ENCODE measurements around the gene ZNF609. TPM values are rescaled to one million over a fixed set of nuclear protein-coding genes. Genes with fewer than 3 reads are reported as not detected.
A peak's percentile ranks its signal among the peaks of the same experiment; 100 is the strongest.

ZNF609 gene, protein sequence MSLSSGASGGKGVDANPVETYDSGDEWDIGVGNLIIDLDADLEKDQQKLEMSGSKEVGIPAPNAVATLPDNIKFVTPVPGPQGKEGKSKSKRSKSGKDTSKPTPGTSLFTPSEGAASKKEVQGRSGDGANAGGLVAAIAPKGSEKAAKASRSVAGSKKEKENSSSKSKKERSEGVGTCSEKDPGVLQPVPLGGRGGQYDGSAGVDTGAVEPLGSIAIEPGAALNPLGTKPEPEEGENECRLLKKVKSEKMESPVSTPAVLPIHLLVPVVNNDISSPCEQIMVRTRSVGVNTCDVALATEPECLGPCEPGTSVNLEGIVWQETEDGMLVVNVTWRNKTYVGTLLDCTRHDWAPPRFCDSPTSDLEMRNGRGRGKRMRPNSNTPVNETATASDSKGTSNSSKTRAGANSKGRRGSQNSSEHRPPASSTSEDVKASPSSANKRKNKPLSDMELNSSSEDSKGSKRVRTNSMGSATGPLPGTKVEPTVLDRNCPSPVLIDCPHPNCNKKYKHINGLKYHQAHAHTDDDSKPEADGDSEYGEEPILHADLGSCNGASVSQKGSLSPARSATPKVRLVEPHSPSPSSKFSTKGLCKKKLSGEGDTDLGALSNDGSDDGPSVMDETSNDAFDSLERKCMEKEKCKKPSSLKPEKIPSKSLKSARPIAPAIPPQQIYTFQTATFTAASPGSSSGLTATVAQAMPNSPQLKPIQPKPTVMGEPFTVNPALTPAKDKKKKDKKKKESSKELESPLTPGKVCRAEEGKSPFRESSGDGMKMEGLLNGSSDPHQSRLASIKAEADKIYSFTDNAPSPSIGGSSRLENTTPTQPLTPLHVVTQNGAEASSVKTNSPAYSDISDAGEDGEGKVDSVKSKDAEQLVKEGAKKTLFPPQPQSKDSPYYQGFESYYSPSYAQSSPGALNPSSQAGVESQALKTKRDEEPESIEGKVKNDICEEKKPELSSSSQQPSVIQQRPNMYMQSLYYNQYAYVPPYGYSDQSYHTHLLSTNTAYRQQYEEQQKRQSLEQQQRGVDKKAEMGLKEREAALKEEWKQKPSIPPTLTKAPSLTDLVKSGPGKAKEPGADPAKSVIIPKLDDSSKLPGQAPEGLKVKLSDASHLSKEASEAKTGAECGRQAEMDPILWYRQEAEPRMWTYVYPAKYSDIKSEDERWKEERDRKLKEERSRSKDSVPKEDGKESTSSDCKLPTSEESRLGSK (N-terminal part only)
- total RNA-seq: 15.3 TPM
- long read RNA-seq, partial matches to known transcripts: 3 of 15 reads
- long read RNA-seq, other reads (novel, unspliced or antisense): 12 of 15 reads

DNA sequence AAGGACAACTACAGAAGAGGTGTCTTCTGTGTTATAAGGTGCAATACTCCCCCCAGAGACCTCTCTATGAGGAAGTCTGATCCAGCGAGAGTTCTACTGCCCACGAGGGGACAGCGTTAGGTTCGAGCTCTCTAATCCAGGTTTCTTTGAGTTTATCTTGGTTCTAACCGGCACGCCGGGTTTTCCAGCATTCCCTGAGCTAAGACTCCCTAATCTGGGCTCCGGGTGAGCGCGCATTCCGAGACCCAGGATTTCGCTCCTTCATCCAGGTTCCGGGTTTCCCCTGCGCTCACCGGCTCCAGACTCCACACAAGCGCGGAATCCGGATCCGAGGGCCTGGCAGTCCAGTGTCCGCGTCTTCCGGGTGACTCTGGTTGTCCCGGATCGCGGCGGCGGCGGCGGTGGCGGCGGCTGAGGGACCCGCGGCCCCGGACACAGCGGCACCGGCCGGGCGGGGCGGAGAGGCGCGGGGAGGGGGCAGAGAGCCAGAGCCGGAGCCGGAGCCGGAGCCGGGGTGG, at the start of gene ZNF609:
TSS of gene ZNF609 (plus strand) at position 373 of the 518 bp plus-strand sequence. CDS start 38,842 bp downstream, outside the sequence.
- intact Hi-C loops (cut with DNase I): loop anchor here (1.0 to 10.0 kb wide), 2 partner anchors 73 to 955 kb away; partner anchors contain the start of genes TRIP4 and USP3
- DNase-seq (ENCODE audit: low spot score): peak; percentile 96

DNA sequence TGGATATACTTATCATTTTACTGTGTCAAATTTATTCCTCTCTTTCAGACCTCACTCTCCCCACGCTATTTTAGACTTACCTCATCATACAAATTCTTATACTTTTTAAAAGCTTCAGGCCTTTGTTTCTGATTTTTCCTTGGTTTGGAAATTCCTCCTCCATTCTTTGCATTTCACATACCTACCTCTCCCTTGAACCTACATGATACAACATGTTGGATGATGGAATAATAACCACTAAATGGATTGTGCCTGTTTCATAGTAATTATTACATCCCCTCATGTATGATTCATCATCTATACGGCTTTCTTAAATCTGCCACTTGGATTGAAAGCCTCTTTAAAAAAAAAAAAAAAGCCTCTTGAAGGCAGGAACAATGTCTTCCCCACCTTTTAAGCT, 48.2 kb upstream of the ZNF609 start:
- intact Hi-C loops (cut with DNase I): no loop called here
- no peak for DNase-seq (ENCODE audit: low spot score)

DNA sequence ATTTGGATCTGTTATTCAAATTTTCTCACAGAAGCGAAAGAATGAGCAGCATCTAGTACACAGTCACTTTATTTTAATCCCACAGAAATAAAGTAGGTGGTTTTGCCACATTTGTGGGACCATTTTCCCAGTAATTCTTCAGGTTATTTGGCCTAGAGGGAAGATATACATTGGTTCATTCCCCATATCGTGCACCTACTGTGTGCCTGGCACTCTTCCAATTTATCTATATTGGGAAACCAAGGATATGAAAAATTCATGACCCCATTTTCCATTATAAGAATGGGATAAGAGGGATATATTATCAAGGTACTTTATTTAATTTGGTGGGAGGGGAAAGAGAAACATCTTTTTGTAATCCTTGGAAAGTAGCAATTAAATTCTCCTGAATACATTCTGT, 37.7 kb upstream of the ZNF609 start:
- no peak for DNase-seq (ENCODE audit: low spot score)
- intact Hi-C loops (cut with DNase I): no loop called here

- intact Hi-C loops (cut with DNase I): no loop called here
- no peak for DNase-seq (ENCODE audit: low spot score)
Observed at GRCh38 chr15:64423970-64424369, 36.4 kb upstream of the ZNF609 start.

- intact Hi-C loops (cut with DNase I): loop anchor here (5.0 kb wide), 2 partner anchors 227 to 257 kb away; no protein-coding TSS in a partner anchor
- no peak for DNase-seq (ENCODE audit: low spot score)
Observed at GRCh38 chr15:64425221-64425620, 35.2 kb upstream of the ZNF609 start.

- DNase-seq (ENCODE audit: low spot score): no peak
- intact Hi-C loops (cut with DNase I): loop anchor here (5.0 kb wide), 2 partner anchors 225 to 255 kb away; no protein-coding TSS in a partner anchor
Observed at GRCh38 chr15:64426845-64427465, 33.4 kb upstream of the ZNF609 start.

DNA sequence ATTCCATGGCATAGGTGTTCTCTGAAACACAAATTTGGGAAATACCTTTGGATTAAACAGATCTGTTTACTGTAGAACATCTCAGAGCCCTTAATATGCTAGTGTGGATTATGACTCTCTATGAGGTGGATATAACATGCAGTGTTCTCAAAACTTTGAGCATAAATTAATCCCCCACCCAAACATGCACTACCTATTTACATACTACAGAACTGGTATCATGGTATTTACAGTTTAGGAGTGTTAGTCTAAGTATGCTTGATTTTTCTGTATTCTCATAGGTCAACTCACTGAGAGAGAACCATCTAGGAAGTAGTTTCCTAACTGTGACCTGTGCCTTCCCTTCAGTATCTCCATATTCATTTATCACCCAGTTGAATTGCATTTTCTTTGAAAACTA, 30.9 kb upstream of the ZNF609 start:
- DNase-seq (ENCODE audit: low spot score): no peak
- intact Hi-C loops (cut with DNase I): loop anchor here (5.0 kb wide), 2 partner anchors 223 to 253 kb away; no protein-coding TSS in a partner anchor

- DNase-seq (ENCODE audit: low spot score): no peak
- intact Hi-C loops (cut with DNase I): loop anchor here (5.0 kb wide), 2 partner anchors 222 to 252 kb away; no protein-coding TSS in a partner anchor
Observed at GRCh38 chr15:64430000-64430735, 30.2 kb upstream of the ZNF609 start.

DNA sequence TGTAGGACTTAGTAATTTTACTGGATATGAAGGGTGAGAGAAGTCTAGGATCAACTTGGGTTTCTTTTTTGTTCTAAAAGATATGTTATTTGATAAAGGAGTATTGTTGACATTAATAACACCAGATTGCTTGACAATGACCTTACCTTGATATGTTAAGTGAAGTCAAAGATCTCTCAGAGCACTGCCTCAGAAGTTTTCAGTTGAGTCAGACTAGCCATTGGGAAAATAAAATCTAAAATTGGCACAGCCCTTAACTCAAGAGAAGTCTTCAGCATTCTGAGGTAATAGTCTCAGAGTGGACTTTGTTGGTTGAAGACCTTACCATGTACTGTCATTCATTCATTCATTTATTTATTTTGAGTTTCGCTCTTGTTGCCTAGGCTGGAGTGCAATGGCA, 22.4 kb upstream of the ZNF609 start:
- intact Hi-C loops (cut with DNase I): no loop called here
- DNase-seq (ENCODE audit: low spot score): no peak

- DNase-seq (ENCODE audit: low spot score): no peak
- intact Hi-C loops (cut with DNase I): no loop called here
Observed at GRCh38 chr15:64438653-64439447, 21.5 kb upstream of the ZNF609 start.

- no peak for DNase-seq (ENCODE audit: low spot score)
- intact Hi-C loops (cut with DNase I): no loop called here
Observed at GRCh38 chr15:64441852-64442251, 18.5 kb upstream of the ZNF609 start.

DNA sequence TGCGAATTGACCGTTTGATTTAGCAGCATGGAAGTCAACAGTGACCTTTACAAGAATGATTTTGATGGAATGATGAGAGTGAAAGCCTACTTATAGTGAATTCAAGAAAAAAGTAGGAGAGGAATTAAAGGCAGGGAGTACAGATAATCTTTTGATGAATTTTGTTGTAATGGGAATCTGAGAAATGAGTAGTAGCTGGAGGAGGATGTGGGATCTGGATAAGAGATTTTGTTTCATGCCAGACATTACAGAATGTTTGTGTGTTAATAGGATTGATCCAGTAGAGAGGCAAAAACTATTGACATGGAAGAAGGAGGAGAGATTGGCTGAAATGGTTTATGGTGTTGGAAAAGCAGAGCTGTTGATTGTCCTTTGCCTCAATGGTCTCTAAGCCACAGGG, 17.4 kb upstream of the ZNF609 start:
- no peak for DNase-seq (ENCODE audit: low spot score)
- intact Hi-C loops (cut with DNase I): no loop called here

DNA sequence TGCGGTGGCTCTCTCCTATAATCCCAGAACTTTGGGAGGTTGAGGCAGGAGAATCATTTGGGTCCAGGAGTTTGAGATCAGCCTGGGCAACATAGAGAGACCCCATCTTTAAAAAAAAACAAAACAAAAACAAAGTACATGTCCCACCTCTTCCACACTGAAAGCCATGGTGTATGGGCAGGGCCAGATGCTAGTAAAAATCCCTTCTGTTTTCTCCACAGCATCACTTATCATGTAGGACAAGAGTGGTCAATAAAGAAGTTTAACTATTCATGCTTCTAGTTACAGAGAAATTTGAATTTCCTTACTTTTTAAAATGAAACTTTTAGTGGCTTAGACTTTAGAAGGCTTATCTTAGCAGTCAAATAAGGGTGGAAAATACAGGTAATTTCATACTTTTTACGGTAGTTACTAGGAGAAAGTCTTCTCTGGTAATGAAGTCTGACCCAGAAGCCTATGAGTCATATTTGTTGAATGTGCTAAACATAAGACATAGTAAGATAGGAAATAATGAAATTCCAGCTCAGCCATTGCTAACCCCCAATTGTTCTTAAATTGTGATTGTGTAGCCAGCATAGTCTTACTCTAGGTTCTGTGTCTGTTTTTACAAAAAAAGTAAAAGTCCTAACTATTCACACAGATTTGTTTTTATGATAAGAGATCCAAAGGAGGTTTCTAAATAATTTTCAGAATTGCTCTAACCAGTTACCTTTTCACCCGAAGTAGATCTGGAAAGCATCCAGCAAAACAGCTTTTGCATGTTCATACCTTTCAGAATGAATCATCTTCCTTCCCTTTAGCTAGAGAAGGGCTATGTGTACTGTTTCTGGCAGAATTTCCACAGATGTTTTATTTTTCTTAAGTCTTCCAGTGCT, 16.4 kb upstream of the ZNF609 start:
- no peak for DNase-seq (ENCODE audit: low spot score)
- intact Hi-C loops (cut with DNase I): no loop called here

DNA sequence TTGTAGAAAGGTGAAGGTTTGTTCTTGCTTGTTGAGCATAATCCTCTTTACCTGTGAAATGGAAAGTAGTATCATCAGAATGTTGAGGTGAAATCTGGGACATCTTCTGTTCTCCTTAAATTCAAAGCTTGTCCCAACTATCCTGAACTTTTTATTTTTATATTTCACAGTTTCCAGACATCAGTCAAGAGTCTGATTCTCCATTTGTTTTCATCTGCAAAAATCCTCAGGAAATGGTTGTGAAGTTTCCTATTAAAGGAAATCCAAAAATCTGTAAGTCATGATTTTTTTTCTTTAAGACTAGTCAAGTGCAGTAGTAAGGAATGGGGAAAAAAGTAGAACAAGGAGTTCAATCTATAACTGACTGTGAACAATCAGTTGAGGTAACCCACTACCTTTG, 15.5 kb upstream of the ZNF609 start:
- DNase-seq (ENCODE audit: low spot score): no peak
- intact Hi-C loops (cut with DNase I): no loop called here

GRCh38 chr15:64447536-64448315, 12.7 kb upstream of the ZNF609 start:
- DNase-seq (ENCODE audit: low spot score): no peak

More at GRCh38 chr15:64447536-64448315, 12.7 kb upstream of the ZNF609 start:
- intact Hi-C loops (cut with DNase I): no loop called here
